ACC112 (cell line): ENCODE measurements around the gene RBFOX1.

Experiments
- H2AFZ ChIP-seq: fragments of 200-600 bp; sonication (generic); one replicate; pipeline ENCODE4 v1.6.0; 2017; ENCODE audit warnings: antibody characterized with exemption, low read length; ENCODE audit not compliant: unreplicated experiment
- H3K27ac ChIP-seq: fragments of 200-600 bp; sonication (generic); 2 replicates; pipeline ENCODE4 v1.5.1; 2014; ENCODE audit warnings: low read depth, mild to moderate bottlenecking, antibody characterized with exemption, low read length, moderate library complexity
- H3K27me3 ChIP-seq: fragments of 200-600 bp; sonication (generic); 2 replicates; pipeline ENCODE4 v1.6.1; 2014; ENCODE audit warnings: mild to moderate bottlenecking, antibody characterized with exemption, low read length, moderate library complexity, mixed read lengths; ENCODE audit not compliant: insufficient read depth
- H3K36me3 ChIP-seq: fragments of 200-600 bp; sonication (generic); 2 replicates; pipeline ENCODE4 v1.6.1; 2016; ENCODE audit warnings: mild to moderate bottlenecking, antibody characterized with exemption, low read length, moderate library complexity, mixed read lengths; ENCODE audit not compliant: insufficient read depth
- H3K4me1 ChIP-seq: fragments of 200-600 bp; sonication (generic); one replicate; pipeline ENCODE4 v1.6.1; 2016; ENCODE audit warnings: low read length, mixed read lengths; ENCODE audit not compliant: insufficient read depth, unreplicated experiment, control insufficient read depth
- H3K4me3 ChIP-seq: fragments of 200-600 bp; sonication (generic); 2 replicates; pipeline ENCODE4 v1.5.1; 2014; ENCODE audit warnings: mild to moderate bottlenecking, low read depth, low read length
- H3K79me2 ChIP-seq: fragments of 200-600 bp; sonication (generic); one replicate; pipeline ENCODE4 v1.6.0; 2016; ENCODE audit warnings: low read length; ENCODE audit not compliant: control insufficient read depth, unreplicated experiment, insufficient read depth

Gene RBFOX1

DNA sequence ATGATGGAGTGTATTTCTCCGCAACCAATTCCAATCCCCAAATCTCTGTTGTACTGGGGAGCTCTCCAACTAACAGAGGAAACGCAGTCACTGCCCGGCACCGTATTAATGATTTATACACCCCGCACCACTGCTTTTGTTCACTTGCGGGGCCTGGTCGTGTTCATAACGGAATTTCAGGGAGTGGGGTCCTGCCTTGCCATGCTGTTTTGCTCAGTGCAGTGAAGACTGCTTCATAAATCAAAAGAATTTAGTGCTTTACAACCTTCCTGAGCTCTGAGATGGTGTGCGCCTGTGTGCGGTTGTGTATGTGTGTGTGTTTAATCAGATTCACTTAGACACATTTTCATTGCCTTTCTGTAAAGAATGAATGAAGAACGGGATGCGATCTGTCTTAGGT lies 18.5 kb upstream of the RBFOX1 start:
- no peaks in the 10 kb centered on the region for H3K4me1 ChIP-seq
- H3K79me2 ChIP-seq, result no peaks in the 10 kb centered on the region
- H3K27ac ChIP-seq, result no peak overlapping the region
- H3K36me3 ChIP-seq, result no peaks in the 10 kb centered on the region
- no peaks in the 10 kb centered on the region for H3K27me3 ChIP-seq
- H3K4me3 ChIP-seq, result no peak overlapping the region
- H2AFZ ChIP-seq, result no peak overlapping the region

DNA sequence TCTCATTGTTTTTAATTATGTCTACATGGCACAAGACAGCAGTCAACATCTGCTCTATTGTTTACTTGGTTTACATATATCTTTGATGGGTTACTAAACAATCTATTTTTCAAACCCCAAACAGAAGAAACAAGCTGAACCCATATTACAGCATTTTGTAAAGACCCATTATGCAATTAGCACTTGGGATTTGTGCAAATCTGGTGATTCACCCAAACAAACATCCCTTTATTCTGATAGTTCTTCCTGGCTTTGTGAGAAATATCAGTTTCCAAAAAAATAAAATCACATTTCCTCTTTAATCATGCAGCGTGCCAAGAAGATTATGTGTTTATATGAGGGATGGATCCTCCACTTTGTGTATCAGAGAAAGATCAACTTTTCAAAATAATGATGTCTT lies 16.8 kb upstream of the RBFOX1 start:
- Histone ChIP-seq H3K4me3 (no peak overlapping the region), H3K4me1 (no peaks in the 10 kb centered on the region), H3K27ac (no peak overlapping the region), H3K36me3 (no peaks in the 10 kb centered on the region), H3K27me3 (no peaks in the 10 kb centered on the region), H3K79me2 (no peaks in the 10 kb centered on the region), H2AFZ (no peak overlapping the region)

DNA sequence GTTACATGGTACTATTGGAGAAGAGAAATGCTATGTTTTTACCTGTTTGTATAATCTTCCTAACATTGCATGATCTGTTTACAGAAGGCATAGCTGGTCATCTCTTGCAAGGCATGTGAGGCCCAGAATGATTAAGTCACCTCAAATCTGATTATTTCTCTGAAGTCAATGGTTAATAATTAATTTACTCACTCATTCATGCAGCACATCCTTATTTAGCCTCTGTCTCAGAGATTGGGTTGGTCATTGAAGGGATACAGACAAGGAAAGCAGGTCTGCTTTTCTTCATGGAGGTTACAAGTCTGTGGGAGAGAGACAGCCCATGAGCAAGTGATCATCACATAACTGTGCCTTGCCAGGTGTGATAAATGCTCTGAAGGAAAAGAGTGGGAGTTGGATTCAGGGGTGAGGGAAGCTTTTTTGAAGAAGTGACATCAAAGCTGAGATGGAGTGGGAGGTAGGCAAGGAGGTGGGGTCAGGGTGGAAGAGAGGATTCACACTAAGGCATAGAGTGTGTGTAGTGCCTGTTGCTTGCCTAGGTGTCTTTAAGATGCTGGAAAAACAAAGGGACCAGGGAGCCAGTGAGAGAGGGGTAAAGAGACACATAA lies 16.3 kb upstream of the RBFOX1 start:
- Histone ChIP-seq H3K27me3 (no peaks in the 10 kb centered on the region), H3K4me3 (no peak overlapping the region), H3K79me2 (no peaks in the 10 kb centered on the region), H3K4me1 (no peaks in the 10 kb centered on the region), H2AFZ (no peak overlapping the region), H3K27ac (no peak overlapping the region), H3K36me3 (no peaks in the 10 kb centered on the region)

DNA sequence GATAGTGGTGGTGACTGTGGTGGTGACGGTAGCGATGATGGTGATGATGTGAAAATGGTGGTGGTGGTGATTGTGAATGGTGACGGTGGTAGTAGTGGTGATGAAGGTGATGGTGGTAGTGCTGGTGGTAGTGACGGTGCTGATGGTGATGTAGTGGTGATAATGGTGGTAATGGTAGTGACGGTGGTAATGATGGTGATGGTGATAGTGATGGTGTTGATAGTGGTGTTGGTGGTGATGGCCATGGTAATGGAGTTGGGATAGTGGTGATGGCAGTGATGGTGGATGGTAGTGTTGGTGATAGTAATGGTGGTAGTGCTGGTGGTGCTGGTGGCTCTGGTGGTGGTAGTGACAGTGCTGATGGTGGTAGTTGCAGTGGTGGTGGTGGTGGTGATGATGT lies 14.7 kb upstream of the RBFOX1 start:
- Histone ChIP-seq H3K4me1 (no peaks in the 10 kb centered on the region), H2AFZ (no peak overlapping the region)

GRCh38 chr16:7318686-7319085 lies 14.0 kb upstream of the RBFOX1 start:
- Histone ChIP-seq H3K4me3 (no peak overlapping the region), H3K79me2 (no peaks in the 10 kb centered on the region), H3K4me1 (no peaks in the 10 kb centered on the region), H3K27ac (no peak overlapping the region), H3K27me3 (no peaks in the 10 kb centered on the region), H3K36me3 (no peaks in the 10 kb centered on the region), H2AFZ (no peak overlapping the region)

More for the DNA sequence above, 14.7 kb upstream of the RBFOX1 start:
- Histone ChIP-seq H3K27ac (no peak overlapping the region), H3K36me3 (no peaks in the 10 kb centered on the region), H3K4me3 (no peak overlapping the region), H3K27me3 (no peaks in the 10 kb centered on the region), H3K79me2 (no peaks in the 10 kb centered on the region)

- H3K36me3 ChIP-seq, result no peaks in the 10 kb centered on the region
- H3K27me3 ChIP-seq, result no peaks in the 10 kb centered on the region
- H3K4me3 ChIP-seq, result no peak overlapping the region
- H3K27ac ChIP-seq, result no peak overlapping the region
- H3K4me1 ChIP-seq, result no peaks in the 10 kb centered on the region
- no peaks in the 10 kb centered on the region for H3K79me2 ChIP-seq
- H2AFZ ChIP-seq, result no peak overlapping the region
Observed at GRCh38 chr16:7319514-7319913, 13.1 kb upstream of the RBFOX1 start.

- Histone ChIP-seq H3K27ac (no peak overlapping the region), H3K36me3 (no peaks in the 10 kb centered on the region), H3K4me3 (no peak overlapping the region), H2AFZ (no peak overlapping the region), H3K27me3 (no peaks in the 10 kb centered on the region), H3K79me2 (no peaks in the 10 kb centered on the region), H3K4me1 (no peaks in the 10 kb centered on the region)
Observed at GRCh38 chr16:7321661-7322060, 11.0 kb upstream of the RBFOX1 start.

GRCh38 chr16:7324321-7324720 lies 8.3 kb upstream of the RBFOX1 start:
- no peaks in the 10 kb centered on the region for H3K36me3 ChIP-seq
- no peaks in the 10 kb centered on the region for H3K27me3 ChIP-seq
- H3K27ac ChIP-seq, result no peak overlapping the region
- no peaks in the 10 kb centered on the region for H3K4me1 ChIP-seq
- H3K4me3 ChIP-seq, result no peak overlapping the region
- no peak overlapping the region for H2AFZ ChIP-seq
- H3K79me2 ChIP-seq, result no peaks in the 10 kb centered on the region

DNA sequence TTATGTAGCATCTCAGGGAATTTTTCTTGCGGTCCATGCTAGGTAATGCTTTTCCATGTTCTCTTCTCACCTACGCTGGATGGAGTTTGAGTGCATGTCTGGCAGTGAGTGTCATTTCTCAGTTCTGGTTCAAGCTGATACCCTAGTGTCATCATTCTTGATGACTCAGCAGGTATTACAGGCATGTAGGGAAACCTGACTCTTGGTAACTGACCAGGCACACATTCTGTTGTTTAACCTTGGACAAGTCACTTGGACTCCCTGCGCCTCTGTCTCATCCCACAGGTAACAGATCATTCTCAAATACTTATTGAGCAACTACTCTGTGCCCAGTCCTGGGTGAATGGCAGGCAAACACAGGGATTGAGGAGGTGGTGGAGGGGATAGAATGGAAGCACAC lies 6.8 kb upstream of the RBFOX1 start:
- H3K4me3 ChIP-seq, result no peak overlapping the region
- no peaks in the 10 kb centered on the region for H3K27me3 ChIP-seq
- H3K36me3 ChIP-seq, result no peaks in the 10 kb centered on the region
- no peak overlapping the region for H2AFZ ChIP-seq
- no peaks in the 10 kb centered on the region for H3K79me2 ChIP-seq
- H3K27ac ChIP-seq, result no peak overlapping the region
- no peaks in the 10 kb centered on the region for H3K4me1 ChIP-seq

DNA sequence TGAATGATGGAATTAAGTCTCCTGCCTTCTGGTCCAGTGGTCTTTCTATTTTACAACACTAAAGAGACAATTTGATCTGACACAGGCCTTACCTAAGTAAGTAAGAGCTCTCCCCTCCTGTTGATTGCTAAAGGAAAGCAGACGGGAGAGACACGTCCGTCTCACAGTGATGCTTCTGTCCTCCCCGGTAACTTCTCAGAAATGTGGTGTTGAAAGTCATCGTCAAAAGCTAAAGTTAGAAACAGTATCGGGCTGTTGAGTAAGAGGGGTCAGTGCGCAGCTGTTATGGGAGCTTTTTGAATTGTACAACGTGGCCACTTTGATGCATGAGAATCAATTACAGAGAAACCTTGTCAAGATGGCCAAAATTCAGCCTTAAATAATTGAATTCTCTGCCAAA lies 1.9 kb upstream of the RBFOX1 start:
- Histone ChIP-seq H3K4me1 (no peaks in the 10 kb centered on the region), H3K4me3 (no peak overlapping the region), H3K79me2 (no peaks in the 10 kb centered on the region), H2AFZ (no peak overlapping the region), H3K27me3 (no peaks in the 10 kb centered on the region), H3K27ac (no peak overlapping the region), H3K36me3 (no peaks in the 10 kb centered on the region)

DNA sequence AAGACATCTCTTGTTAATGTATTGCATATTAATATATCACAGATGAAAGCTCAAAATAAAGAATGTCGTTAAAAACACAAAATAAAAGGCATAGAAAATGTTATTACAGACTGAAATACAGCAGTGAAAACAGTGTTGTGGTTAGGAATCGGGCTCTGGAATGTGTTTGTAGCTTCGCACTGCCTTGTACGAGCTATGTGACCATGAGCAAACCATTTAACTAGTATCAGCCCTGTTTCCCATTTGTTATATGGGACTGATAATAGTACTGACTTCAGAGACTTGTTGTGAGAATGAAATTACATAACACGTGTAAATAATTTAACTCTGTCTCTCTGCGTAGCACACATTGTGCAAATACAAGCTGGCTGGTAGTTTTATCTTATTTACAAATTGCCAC lies 648 bp upstream of the RBFOX1 start:
- Histone ChIP-seq H3K79me2 (no peaks in the 10 kb centered on the region), H3K4me1 (no peaks in the 10 kb centered on the region), H3K4me3 (no peak overlapping the region), H3K27me3 (no peaks in the 10 kb centered on the region), H2AFZ (no peak overlapping the region), H3K27ac (no peak overlapping the region), H3K36me3 (no peaks in the 10 kb centered on the region)
